ENCODE results near the gene ANKRD18B.
"Not testable (repeated sequence)": the region's sequence is repeated elsewhere in the genome, so short reads cannot be mapped to it uniquely, and the experiment has no call there.

Gene ANKRD18B

GRCh38 chr9:33535541-33535940, 11.5 kb downstream of the ANKRD18B start:
- no peak for DNase-seq

DNA sequence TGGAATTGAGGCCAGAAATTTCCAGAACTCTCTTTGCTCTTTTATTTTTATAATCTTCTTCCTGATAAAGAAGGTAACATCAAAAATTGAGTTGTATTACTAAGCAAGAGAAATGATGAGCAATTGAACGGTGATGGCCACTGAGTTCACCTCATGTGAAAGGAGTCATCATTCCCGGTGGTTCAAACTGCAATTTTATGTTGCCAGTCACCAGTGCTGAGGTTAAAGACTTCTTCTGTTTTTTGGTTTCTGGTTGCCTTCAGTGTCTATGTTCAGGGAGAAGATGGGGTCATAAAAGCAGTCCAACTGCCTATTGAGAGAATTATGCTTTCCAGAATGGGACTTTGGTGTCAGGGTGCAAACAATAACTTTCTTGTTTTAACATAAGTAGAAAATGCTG, 19.4 kb downstream of the ANKRD18B start:
- not testable (repeated sequence) for DNase-seq

GRCh38 chr9:33545715-33546114, 21.7 kb downstream of the ANKRD18B start:
- not testable (repeated sequence) for DNase-seq

DNA sequence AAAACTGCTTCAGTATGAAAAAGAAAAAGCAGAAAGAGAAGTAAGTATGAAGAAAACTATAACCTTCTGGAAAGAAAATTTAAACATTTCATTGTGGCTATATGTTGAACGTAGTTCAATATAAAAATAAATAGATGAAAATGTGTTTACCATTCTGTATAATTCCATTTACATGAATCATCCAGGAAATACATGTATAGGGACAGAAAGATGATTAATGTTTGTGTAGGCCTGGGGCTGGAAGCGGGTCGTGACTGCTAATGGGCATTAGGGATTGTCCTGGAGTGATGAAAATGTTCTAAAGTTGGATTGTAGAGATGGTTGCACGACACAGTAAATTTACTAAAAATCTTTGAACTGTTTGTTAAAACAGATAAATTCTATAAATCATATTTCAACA, 24.8 kb downstream of the ANKRD18B start:
- not testable (repeated sequence) for DNase-seq

- not testable (repeated sequence) for DNase-seq
Observed at GRCh38 chr9:33549418-33549817, 25.4 kb downstream of the ANKRD18B start.

DNA sequence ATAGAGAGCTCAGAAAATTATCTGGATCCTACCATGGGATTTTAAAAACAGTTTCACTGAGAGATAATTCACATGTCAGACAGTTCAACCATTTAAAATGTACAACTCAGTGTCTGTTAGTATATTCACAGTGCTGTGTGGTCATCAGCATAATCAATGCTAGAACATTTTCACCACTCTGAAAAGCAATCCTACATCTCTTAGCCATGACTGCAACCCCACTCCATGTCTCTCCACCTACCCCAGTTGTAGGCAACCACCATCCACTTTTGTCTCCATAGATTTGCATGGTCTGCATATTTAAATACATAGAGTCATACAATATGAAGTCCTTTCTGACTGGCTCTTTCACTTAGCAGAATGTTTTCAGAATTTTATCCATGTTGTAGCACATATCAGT, 27.1 kb downstream of the ANKRD18B start:
- DNase-seq: not testable (repeated sequence)

DNA sequence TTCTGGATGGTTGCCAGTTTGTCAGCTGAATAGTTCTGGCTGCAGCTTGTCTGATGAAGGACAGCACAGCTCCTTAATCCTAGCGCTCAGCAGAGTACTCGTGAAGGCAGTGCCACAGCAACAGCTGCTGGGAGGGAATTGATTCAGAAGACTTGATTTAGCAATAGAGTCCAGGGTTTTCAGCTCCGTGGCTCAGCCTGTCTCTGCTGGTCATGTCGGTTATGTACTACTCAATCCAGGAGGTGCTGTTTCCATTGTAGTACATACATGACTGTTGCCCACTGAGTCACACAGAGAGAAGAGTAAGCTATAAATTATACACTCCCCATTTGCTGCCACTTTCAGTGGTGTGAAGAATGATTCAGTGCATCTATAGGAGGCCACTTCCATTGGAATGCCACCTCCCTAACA, 28.3 kb downstream of the ANKRD18B start:
- DNase-seq: not testable (repeated sequence)

DNA sequence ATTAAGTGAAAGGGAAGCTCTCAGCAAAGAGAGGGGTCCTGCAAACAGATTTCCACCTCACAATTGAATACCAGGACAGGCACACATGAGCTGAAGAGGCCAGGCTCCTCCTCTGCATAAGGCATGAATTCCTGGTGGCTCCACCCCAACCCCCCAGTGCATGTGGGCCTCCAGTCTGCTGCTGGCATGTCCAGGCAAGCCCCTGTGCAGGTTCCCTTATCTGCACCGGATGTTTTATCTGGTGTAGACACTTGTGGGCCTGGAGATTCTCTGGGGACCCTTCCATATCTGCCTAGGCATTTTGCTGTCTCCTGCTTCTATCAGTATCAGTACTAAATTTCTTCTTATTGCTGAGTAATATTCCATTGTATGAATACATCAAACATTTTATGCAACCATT, 36.2 kb downstream of the ANKRD18B start:
- DNase-seq: peak; percentile 82

DNA sequence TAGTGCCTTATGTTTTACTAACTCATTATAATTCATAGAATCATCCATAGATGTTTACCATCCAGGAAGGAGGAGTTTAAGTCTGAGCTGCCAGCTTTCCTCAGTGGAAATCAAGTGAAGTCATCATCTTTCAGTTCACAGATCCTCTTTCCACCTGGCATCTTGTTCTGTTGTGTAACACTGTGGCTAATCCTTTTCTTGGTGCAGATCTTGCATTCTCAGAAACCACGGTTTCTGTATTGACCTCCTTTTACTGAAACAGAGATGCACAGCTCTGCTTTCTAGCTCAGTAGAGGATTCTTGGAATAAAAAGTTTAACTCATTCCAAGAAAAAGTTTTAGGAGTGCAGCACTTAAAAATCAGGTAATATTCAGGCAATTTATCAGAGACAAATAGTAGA, 38.1 kb downstream of the ANKRD18B start:
- not testable (repeated sequence) for DNase-seq

DNA sequence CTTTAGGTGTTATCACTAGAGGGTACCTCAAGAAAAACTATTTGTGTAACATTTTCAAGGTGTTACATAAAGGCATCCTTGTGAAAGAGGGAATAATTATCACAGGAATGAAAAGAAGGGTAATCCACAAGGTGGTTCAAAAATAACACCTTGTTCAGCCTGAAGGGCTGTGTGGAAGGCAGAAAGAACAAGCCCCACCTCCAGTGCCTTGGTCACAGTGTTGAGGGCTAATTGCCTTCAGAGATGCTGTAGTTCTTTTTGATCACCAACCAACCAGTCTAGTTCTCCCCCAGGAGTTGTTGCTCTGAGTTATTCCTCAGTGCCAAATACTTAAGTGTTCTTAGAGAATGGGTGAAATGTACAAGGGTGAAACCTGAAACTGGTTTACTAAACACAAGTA, 43.7 kb downstream of the ANKRD18B start:
- DNase-seq: not testable (repeated sequence)

DNA sequence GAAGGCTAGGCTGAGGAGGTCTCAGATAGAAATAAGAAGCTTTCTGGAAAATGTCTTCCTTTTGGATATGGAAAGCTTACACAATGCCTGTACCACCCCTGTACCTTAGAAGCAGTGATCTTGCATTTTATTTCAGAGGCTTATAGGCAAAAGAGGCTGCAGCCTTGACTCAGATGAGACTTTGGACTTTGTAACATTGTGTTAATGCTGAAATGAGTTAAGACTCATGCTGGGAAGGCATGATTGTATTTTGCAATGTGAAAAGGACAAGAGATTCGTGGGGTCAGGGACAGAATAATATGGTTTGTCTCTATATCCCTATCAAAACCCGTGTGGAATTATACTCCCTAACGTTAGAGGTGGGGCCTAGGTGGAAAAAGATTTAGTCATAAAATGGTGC, 53.7 kb downstream of the ANKRD18B start:
- DNase-seq: not testable (repeated sequence)

DNA sequence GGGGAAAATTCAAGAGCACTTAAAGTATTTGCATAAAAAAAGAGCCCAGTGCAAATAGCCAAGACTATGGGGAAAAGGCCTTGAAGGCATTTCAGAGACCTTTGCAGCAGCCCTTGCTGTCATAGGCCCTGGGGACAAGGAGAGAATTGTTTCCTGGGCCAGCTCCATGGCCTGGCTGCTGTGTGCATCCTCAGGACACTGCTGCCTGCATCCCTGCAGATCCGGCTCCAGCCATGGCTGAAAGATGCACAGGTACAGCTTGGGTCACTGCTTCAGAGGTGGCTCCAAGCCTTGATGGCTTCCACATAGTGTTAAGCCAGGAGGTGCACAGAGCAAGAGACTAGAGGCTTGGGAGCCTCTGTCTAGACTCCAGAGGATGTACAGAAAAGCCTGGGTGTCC, 55.9 kb downstream of the ANKRD18B start:
- not testable (repeated sequence) for DNase-seq

- not testable (repeated sequence) for DNase-seq
Observed at GRCh38 chr9:33582686-33583085, 58.6 kb downstream of the ANKRD18B start.

DNA sequence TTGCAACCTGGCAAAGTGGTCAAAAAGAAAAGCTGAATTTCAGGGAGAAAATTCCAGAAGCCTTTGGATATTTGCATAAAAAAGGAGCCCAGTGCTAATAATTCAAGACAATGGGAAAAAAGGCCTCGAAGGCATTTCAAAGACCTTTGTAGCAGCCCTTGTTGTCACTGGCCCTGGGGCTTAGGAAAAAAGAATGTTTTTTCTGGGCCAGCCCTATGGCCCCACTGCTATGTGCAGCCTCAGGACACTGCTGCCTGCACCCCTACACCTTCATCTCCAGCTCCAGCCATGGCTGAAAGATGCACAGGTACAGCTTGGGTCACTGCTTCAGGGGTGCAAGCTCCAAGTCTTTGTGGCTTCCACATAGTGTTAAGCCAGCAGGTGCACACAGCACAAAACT, 62.1 kb downstream of the ANKRD18B start:
- DNase-seq: not testable (repeated sequence)

DNA sequence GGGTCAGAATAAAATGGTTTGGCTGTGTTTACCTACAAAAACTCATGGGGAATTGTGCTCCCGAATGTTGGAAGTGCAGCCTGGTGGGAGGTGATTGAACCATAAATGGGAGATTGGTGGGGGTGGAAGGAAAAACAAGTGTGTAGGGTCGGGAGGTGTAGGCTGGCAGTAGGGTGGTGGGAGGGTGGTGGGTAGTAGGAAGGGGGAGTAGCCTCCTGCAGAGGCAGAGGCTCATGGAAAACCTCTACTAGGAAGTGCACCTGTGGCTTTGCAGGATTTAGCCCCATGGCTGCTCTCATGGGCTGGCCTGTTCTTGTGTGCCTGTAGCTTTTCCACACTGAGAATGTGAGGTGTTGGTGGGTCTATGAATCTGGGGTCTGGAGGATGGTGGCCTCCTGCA, 63.7 kb downstream of the ANKRD18B start:
- not testable (repeated sequence) for DNase-seq

- not testable (repeated sequence) for DNase-seq
Observed at GRCh38 chr9:33588876-33589275, 64.8 kb downstream of the ANKRD18B start.

- DNase-seq: not testable (repeated sequence)
Observed at GRCh38 chr9:33590857-33591256, 66.8 kb downstream of the ANKRD18B start.

DNA sequence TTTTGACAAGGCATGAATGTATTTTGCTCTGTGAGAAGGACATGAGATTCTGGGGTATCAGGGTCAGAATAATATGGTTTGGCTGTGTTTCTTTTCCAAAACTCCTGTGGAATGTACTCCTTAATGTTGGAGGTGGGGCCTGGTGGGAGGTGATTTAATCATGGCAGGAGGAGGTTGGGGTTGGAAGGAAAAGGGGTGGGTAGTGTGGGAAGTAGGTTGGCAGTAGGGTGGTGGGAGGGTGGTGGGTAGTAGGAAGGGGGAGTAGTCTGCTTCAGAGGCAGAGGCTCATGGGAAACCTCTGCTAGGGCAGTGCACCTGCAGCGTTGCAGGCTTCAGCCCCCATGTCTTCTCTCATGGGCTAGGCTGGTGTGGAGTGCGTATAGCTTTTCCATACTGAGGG, 72.9 kb downstream of the ANKRD18B start:
- not testable (repeated sequence) for DNase-seq

- DNase-seq: not testable (repeated sequence)
Observed at GRCh38 chr9:33597386-33597785, 73.3 kb downstream of the ANKRD18B start.

DNA sequence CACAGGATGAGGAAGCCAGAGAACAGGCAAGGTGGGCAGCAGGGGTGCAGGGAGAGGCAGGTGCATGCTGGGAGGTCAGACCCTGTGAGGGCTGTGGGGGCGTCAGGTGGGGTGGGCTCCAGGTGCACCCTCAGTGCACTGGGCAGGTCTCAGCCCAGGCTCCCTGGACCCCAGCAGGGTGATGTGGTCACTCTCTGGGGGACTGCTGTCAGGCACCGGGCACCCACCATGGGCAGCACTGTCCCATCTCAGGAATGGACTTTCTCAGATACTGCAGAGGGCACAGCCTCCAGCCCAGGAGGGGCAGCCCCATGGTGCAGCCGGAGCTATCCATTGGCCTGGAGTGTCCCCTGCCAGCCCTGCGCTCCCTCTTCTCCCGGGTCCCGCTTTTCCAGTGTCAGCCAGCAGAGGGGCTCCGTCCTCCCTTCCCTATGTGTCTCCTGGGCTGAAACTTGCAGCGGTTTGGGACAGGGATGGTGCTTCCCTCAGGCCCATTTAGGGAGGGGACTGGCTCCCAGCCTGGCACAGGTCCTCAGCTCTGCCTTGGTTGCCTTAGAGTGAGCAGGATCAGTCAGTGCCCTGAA, 74.8 kb downstream of the ANKRD18B start:
- not testable (repeated sequence) for DNase-seq

DNA sequence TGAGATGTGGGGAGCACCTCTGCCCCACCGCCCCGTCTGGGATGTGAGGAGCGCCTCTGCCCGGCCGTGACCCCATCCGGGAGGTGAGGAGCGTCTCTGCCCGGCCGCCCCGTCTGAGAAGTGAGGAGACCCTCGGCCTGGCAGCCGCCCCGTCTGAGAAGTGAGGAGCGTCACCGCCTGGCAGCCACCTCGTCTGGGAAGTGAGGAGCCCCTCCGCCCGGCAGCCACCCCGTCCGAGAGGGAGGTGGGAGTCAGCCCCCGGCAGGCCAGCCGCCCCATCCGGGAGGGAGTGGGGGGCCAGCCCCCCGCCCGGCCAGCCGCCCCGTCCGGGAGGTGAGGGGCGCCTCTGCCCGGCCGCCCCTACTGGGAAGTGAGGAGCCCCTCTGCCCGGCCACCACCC, 76.9 kb downstream of the ANKRD18B start:
- DNase-seq: not testable (repeated sequence)

DNA sequence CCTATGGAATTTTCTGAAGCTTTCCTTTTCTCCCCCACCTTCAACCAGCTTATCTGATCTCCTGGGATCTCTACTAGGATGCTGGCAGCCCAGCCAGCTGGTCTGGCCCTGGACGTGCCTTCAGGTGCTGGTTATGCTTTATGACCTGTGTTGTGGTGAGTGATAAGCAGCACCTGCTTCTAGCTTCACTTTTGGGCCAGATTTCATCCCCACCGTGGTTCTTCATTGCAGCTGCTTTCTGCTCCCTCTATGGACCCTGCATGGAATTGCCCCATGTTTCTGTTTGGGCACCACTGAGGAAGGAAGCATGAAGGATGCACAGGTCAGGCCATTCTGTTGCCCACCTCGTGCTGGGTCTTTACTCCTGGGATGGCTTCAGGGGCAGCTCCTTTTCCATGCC, 80.2 kb downstream of the ANKRD18B start:
- DNase-seq: not testable (repeated sequence)

GRCh38 chr9:33604936-33605335, 80.9 kb downstream of the ANKRD18B start:
- DNase-seq: not testable (repeated sequence)

DNA sequence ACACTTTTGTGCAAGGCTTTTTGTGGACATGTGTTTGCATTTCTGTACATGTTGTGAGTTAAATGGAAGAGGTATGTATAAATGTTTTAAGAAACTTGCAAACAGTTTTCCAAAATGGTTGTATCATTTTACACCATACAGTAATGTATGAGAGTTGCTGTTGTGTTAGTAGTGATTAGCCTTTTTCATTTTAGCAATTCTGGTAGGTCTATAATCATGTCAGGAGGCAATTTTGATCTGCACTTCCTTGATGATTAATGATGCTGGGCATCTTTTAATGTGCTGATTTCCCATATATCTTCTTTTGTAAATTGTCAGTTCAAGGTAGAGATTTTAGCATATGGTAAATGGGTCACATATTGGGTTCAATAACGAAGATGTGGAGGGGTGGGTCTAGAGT, 87.3 kb downstream of the ANKRD18B start:
- DNase-seq: no peak

GRCh38 chr9:33612410-33612809, 88.4 kb downstream of the ANKRD18B start:
- DNase-seq: not testable (repeated sequence)
